A549 (cell line): ENCODE results near the gene DNAH1. TPM values are rescaled to one million over a fixed set of nuclear protein-coding genes. Genes with fewer than 3 reads are reported as not detected.

Experiments
- ATAC-seq, 2 experiments: fragments of 200-7000 bp in 1 of 2; fragments of >200 bp in 1 of 2; cut with Nextera tagmentation in 1 of 2; cut with Tn5 transposase in 1 of 2; 3 replicates each; pipeline versions ENCODE4 v1.8.0 to v1.9.1; 2018 to 2020; ENCODE audit warnings: mild to moderate bottlenecking in 1 of 2, moderate library complexity in 1 of 2
- CTCF ChIA-PET: fragments of 300-600 bp; sonication (Branson Sonifier 250); formaldehyde crosslinking; extraction: SDS; loops from one replicate; lab custom pipeline; 2021; ENCODE audit warnings: antibody characterized with exemption, inconsistent platforms; lab: Yijun Ruan, JAX
- POLR2A ChIA-PET: fragments of 350-600 bp; formaldehyde crosslinking; extraction: SDS; loops from one replicate; lab custom pipeline; 2021; ENCODE audit warnings: antibody characterized with exemption, inconsistent platforms; lab: Yijun Ruan, JAX
- DNase-seq, 2 experiments: peaks; one replicate each; pipeline versions ENCODE4 v3.0.0 to v3.0.0-alpha.2; 2011 to 2016; ENCODE audit warnings: low read depth in 1 of 2, low spot score in 1 of 2
- FAIRE-seq: peaks from 2 replicates; lab custom pipeline; 2011; peaks lifted over from hg19 to GRCh38; lab: Jason Lieb, UNC
- H3K27ac ChIP-seq, 2 experiments: fragments of >200 bp; sonication (Bioruptor Twin); formaldehyde crosslinking; 3 replicates each; pipeline ENCODE4 v1.5.1; 2016 to 2017
- H3K4me1 ChIP-seq: fragments of >200 bp; sonication (Bioruptor Twin); formaldehyde crosslinking; 3 replicates; pipeline ENCODE4 v1.6.1; 2016
- H3K4me2 ChIP-seq: fragments of >200 bp; sonication (Bioruptor Twin); formaldehyde crosslinking; 3 replicates; pipeline ENCODE4 v1.6.1; 2016
- H3K4me3 ChIP-seq: fragments of >200 bp; sonication (Bioruptor Twin); formaldehyde crosslinking; 3 replicates; pipeline ENCODE4 v1.5.1; 2016
- H3K9me3 ChIP-seq: fragments of >200 bp; sonication (Bioruptor Twin); formaldehyde crosslinking; 3 replicates; pipeline ENCODE4 v1.6.1; 2016
- ATOH8 ChIP-seq: fragments of 250-450 bp; sonication (Bioruptor Pico); IDR thresholded peaks from 2 replicates; pipeline ENCODE4 v1.5.0; 2020; ENCODE audit warnings: low read depth, mild to moderate bottlenecking, moderate library complexity
- BCL3 ChIP-seq: fragments of >200 bp; sonication (Bioruptor Twin); formaldehyde crosslinking; IDR thresholded peaks from 3 replicates; pipeline ENCODE4 v1.6.1; 2016
- BHLHE40 ChIP-seq: IDR thresholded peaks from 2 replicates; pipeline ENCODE4 v1.6.1; 2012; ENCODE audit warnings: low read depth, low read length, inconsistent platforms
- CBX2 ChIP-seq: fragments of 200-600 bp; sonication (generic); IDR thresholded peaks from 2 replicates; pipeline ENCODE4 v1.6.1; 2016; ENCODE audit warnings: low read depth, mild to moderate bottlenecking, borderline replicate concordance
- CEBPB ChIP-seq, 2 experiments: fragments of >200 bp in 1 of 2; sonication (Bioruptor Twin) in 1 of 2; formaldehyde crosslinking in 1 of 2; IDR thresholded peaks; 2 replicates each; pipeline ENCODE4 v1.6.1; 2012 to 2016
- CHD4 ChIP-seq: fragments of 200-600 bp; sonication (generic); IDR thresholded peaks from 2 replicates; pipeline ENCODE4 v1.6.1; 2016; ENCODE audit warnings: antibody characterized with exemption, mild to moderate bottlenecking, borderline replicate concordance
- EHF ChIP-seq: fragments of 250-450 bp; sonication (Bioruptor Pico); IDR thresholded peaks from 2 replicates; pipeline ENCODE4 v1.5.0; 2020; ENCODE audit warnings: mild to moderate bottlenecking
- EHMT2 ChIP-seq: fragments of 200-600 bp; sonication (generic); IDR thresholded peaks from 2 replicates; pipeline ENCODE4 v1.6.1; 2016; ENCODE audit warnings: antibody characterized with exemption, low read depth, mild to moderate bottlenecking, moderate library complexity
- EP300 ChIP-seq, 2 experiments: fragments of >200 bp; sonication (Bioruptor Twin); formaldehyde crosslinking; IDR thresholded peaks; 2 replicates in 1 of 2; 3 replicates in 1 of 2; pipeline ENCODE4 v1.6.1; 2016 to 2017
- ESRRA ChIP-seq: fragments of 150-350 bp; IDR thresholded peaks from 2 replicates; pipeline ENCODE4 v1.6.1; 2014; ENCODE audit warnings: mild to moderate bottlenecking, low read length, borderline replicate concordance
- FOXS1 ChIP-seq: fragments of 250-450 bp; sonication (Bioruptor Pico); IDR thresholded peaks from 2 replicates; pipeline ENCODE4 v1.5.0; 2020; ENCODE audit warnings: mild to moderate bottlenecking, moderate library complexity
- HEYL ChIP-seq: fragments of 250-450 bp; sonication (Bioruptor Pico); IDR thresholded peaks from 2 replicates; pipeline ENCODE4 v1.8.0; 2021; ENCODE audit warnings: mild to moderate bottlenecking, moderate library complexity
- HOXB5 ChIP-seq: fragments of 250-450 bp; sonication (Bioruptor Pico); IDR thresholded peaks from 2 replicates; pipeline ENCODE4 v1.5.0; 2020; ENCODE audit warnings: mild to moderate bottlenecking, moderate library complexity
- JUNB ChIP-seq: fragments of >200 bp; sonication (Bioruptor Twin); formaldehyde crosslinking; IDR thresholded peaks from 2 replicates; pipeline ENCODE4 v1.6.1; 2016
- MAFK ChIP-seq: fragments of 450-650 bp; IDR thresholded peaks from 2 replicates; pipeline ENCODE4 v1.6.1; 2014; ENCODE audit not compliant: partially characterized antibody
- MAZ ChIP-seq: fragments of 150-350 bp; IDR thresholded peaks from 2 replicates; pipeline ENCODE4 v1.6.1; 2014; ENCODE audit warnings: antibody characterized with exemption, low read depth, low read length, borderline replicate concordance
- MYC ChIP-seq: IDR thresholded peaks from 2 replicates; pipeline ENCODE4 v1.6.1; 2012; ENCODE audit warnings: mild to moderate bottlenecking, inconsistent platforms, low read length, improper control_type of control experiment, borderline replicate concordance
- PBX3 ChIP-seq: IDR thresholded peaks from 2 replicates; pipeline ENCODE4 v1.6.1; 2012
- PHF8 ChIP-seq: fragments of 200-600 bp; sonication (generic); IDR thresholded peaks from 2 replicates; pipeline ENCODE4 v1.6.1; 2016; ENCODE audit warnings: low read depth, mild to moderate bottlenecking, antibody characterized with exemption, moderate library complexity, borderline replicate concordance
- POLR2AphosphoS2 ChIP-seq: conservative IDR thresholded peaks from 2 replicates; pipeline ENCODE4 v1.6.1; 2012; ENCODE audit warnings: low read length, improper control_type of control experiment, inconsistent platforms
- RAD21 ChIP-seq, 2 experiments: fragments of >200 bp in 1 of 2; sonication (Bioruptor Twin) in 1 of 2; formaldehyde crosslinking in 1 of 2; IDR thresholded peaks in 1 of 2; conservative IDR thresholded peaks in 1 of 2; 2 replicates in 1 of 2; 3 replicates in 1 of 2; pipeline ENCODE4 v1.6.1; 2012 to 2018; ENCODE audit warnings: inconsistent platforms in 1 of 2
- RFX5 ChIP-seq: fragments of 450-650 bp; IDR thresholded peaks from 2 replicates; pipeline ENCODE4 v1.7.1; 2014; ENCODE audit warnings: antibody characterized with exemption, mild to moderate bottlenecking, moderate library complexity
- TFCP2L1 ChIP-seq: fragments of 250-450 bp; sonication (Bioruptor Pico); IDR thresholded peaks from 2 replicates; pipeline ENCODE4 v1.5.0; 2021; ENCODE audit warnings: mild to moderate bottlenecking
- USF2 ChIP-seq: fragments of 450-650 bp; IDR thresholded peaks from 2 replicates; pipeline ENCODE4 v1.6.1; 2014; ENCODE audit warnings: antibody characterized with exemption
- WGBS: methylation state at CpG from one replicate; pipeline ENCODE4 v1.1.6; 2017; ENCODE audit errors: missing lambda C conversion rate; 5-methylcytosine and 5-hydroxymethylcytosine counted together
- polyA plus RNA-seq, 4 experiments: library from polyadenylated mRNA; depleted of rRNA in 3 of 4; stranded (reverse); fragments of >200 nt; fragmentation: RNase III in 1 of 4; extraction: RNeasy Plus Mini Kit Qiagen cat#74134 plus additional on column Dnase treatment in 1 of 4; gene quantifications; 2 replicates in 3 of 4; 3 replicates in 1 of 4; pipeline ENCODE4 v1.2.3, GENCODE V29; 2011 to 2017

The DNAH1 gene
- polyA plus RNA-seq, 2 of the 4 experiments (the other 2 are of a cell fraction), result 0.65 to 1.6 TPM

GRCh38 chr3:52408466-52408865 is 92.3 kb downstream of the DNAH1 start:
- 92% methylated on average over 8 of the region's 8 CpGs for WGBS
- ChIA-PET CTCF (interaction anchor here (1.2 kb wide), 1 partner anchor 10 kb away, joined by 3 read pairs; no protein-coding TSS in a partner anchor), POLR2A (no interaction called here)
- Histone ChIP-seq H3K4me3 (peak overlapping the region; percentile 99; the same call in 1 of the 3 replicates), H3K4me2 (peak overlapping the region; percentile 97), H3K27ac (no peak overlapping the region), H3K4me1 (peaks cover 22% of the 10 kb centered on the region; the same call in 2 of the 3 replicates), H3K9me3 (no peaks in the 10 kb centered on the region)
- TF ChIP-seq MYC (no peak), FOXS1 (no peak), CEBPB (IDR thresholded peaks at IDR 0.05) (no peak), ESRRA (no peak), CBX2 (no peak)
- DNase-seq (no peak), ATAC-seq (no peak), FAIRE-seq (no peak)

GRCh38 chr3:52415800-52416199 is 99.7 kb downstream of the DNAH1 start:
- TF ChIP-seq EHMT2 (no peak), MYC (no peak)
- TF ChIP-seq, all 56 proteins: peak for 0
- ATAC-seq (no peak), DNase-seq (no peak), FAIRE-seq (no peak)
- WGBS, result 92% methylated on average over 3 of the region's 3 CpGs
- H3K4me3 ChIP-seq, result no peak overlapping the region
- no peaks in the 10 kb centered on the region for H3K9me3 ChIP-seq
- H3K27ac ChIP-seq, result no peak overlapping the region
- peaks cover 13% of the 10 kb centered on the region; the same call in 2 of the 3 replicates for H3K4me1 ChIP-seq
- CTCF ChIA-PET, result interaction anchor here (1.5 to 1.7 kb wide), 2 partner anchors 13 to 31 kb away, joined by 6 read pairs; no protein-coding TSS in a partner anchor
- no peak overlapping the region for H3K4me2 ChIP-seq
- POLR2A ChIA-PET, result no interaction called here

GRCh38 chr3:52420388-52420787 is 104.3 kb downstream of the DNAH1 start:
- ATAC-seq, result no peak
- Histone ChIP-seq H3K27ac (no peak overlapping the region), H3K4me1 (no peaks in the 10 kb centered on the region), H3K4me3 (no peak overlapping the region), H3K4me2 (no peak overlapping the region), H3K9me3 (no peaks in the 10 kb centered on the region)
- no peak for FAIRE-seq
- DNase-seq, result no peak
- no peak for TF ChIP-seq BHLHE40
- TF ChIP-seq HEYL (CRISPR knock-in tag), result no peak
- 100% methylated on average over 1 of the region's 2 CpGs for WGBS
- ChIA-PET CTCF (interaction anchor here (2.3 to 20.8 kb wide), 2 partner anchors 8 to 27 kb away, joined by 12 to 351 read pairs; partner anchors contain the start of genes SEMA3G and TNNC1), POLR2A (no interaction called here)

GRCh38 chr3:52422669-52423068 is 106.5 kb downstream of the DNAH1 start:
- no peak for TF ChIP-seq MAFK
- TF ChIP-seq HOXB5, result no peak
- no peak for TF ChIP-seq CEBPB (IDR thresholded peaks at IDR 0.05)
- TF ChIP-seq EP300 (IDR thresholded peaks at IDR 0.05), result no peak
- TF ChIP-seq POLR2AphosphoS2, result no peak
- TF ChIP-seq PHF8, result no peak
- TF ChIP-seq CHD4, result no peak
- TF ChIP-seq TFCP2L1 (CRISPR knock-in tag), result no peak
- no peak for TF ChIP-seq JUNB
- TF ChIP-seq RFX5, result no peak
- no peak for TF ChIP-seq USF2
- no peak for TF ChIP-seq BCL3
- no peak for TF ChIP-seq RAD21 (conservative IDR thresholded peaks at IDR 0.05 in 1 of 2, IDR thresholded peaks at IDR 0.05 in 1 of 2)
- no peak for TF ChIP-seq ATOH8 (CRISPR knock-in tag)
- no peak for TF ChIP-seq MAZ
- TF ChIP-seq EHF (CRISPR knock-in tag), result no peak
- TF ChIP-seq PBX3, result no peak
- WGBS, result 68% methylated on average over 3 of the region's 3 CpGs
- ATAC-seq (no peak; a peak in 1 of 6 replicates), DNase-seq (no peak), FAIRE-seq (no peak)
- Histone ChIP-seq H3K4me2 (no peak overlapping the region), H3K4me1 (no peaks in the 10 kb centered on the region), H3K9me3 (no peaks in the 10 kb centered on the region), H3K4me3 (no peak overlapping the region), H3K27ac (no peak overlapping the region)
- ChIA-PET POLR2A (no interaction called here), CTCF (interaction anchor here (1.7 to 20.8 kb wide), 2 partner anchors 9 to 25 kb away, joined by 11 to 351 read pairs; partner anchors contain the start of genes SEMA3G and TNNC1)
